Ishikawa (cell line): ENCODE data around the gene VAX1.

ENCODE experiments used
- CEBPB ChIP-seq: IDR thresholded peaks from 2 replicates; pipeline ENCODE4 v1.6.1; 2012
- CREB1 ChIP-seq: IDR thresholded peaks from 2 replicates; pipeline ENCODE4 v1.6.1; 2012; ENCODE audit warnings: low read depth
- EGR1 ChIP-seq: IDR thresholded peaks from 2 replicates; pipeline ENCODE4 v1.6.1; 2012
- EP300 ChIP-seq: IDR thresholded peaks from 2 replicates; pipeline ENCODE4 v1.6.1; 2012; ENCODE audit warnings: borderline replicate concordance
- FOXM1 ChIP-seq: IDR thresholded peaks from 2 replicates; pipeline ENCODE4 v1.6.1; 2012; ENCODE audit warnings: low read depth, borderline replicate concordance
- NFIC ChIP-seq: IDR thresholded peaks from 2 replicates; pipeline ENCODE4 v1.6.1; 2012
- RAD21 ChIP-seq: IDR thresholded peaks from 2 replicates; pipeline ENCODE4 v1.6.1; 2012; ENCODE audit warnings: low read depth
- TAF1 ChIP-seq: IDR thresholded peaks from 2 replicates; pipeline ENCODE4 v1.6.1; 2012; ENCODE audit warnings: low read depth, mild to moderate bottlenecking
- TCF12 ChIP-seq: IDR thresholded peaks from 2 replicates; pipeline ENCODE4 v1.6.1; 2012; ENCODE audit warnings: low read depth
- TEAD4 ChIP-seq: IDR thresholded peaks from 2 replicates; pipeline ENCODE4 v1.6.1; 2012
- USF1 ChIP-seq: IDR thresholded peaks from 2 replicates; pipeline ENCODE4 v1.6.1; 2012
- YY1 ChIP-seq: IDR thresholded peaks from 2 replicates; pipeline ENCODE4 v1.6.1; 2012; ENCODE audit warnings: low read depth
- ZBTB7A ChIP-seq: IDR thresholded peaks from 2 replicates; pipeline ENCODE4 v1.6.1; 2012; ENCODE audit warnings: low read depth
- TF ChIP-seq, protein P1 (sequence below): IDR thresholded peaks from 2 replicates; pipeline ENCODE4 v1.6.1; 2012
- TF ChIP-seq, protein P2 (sequence below): IDR thresholded peaks from 2 replicates; pipeline ENCODE4 v1.6.1; 2012; ENCODE audit warnings: low read depth, mild to moderate bottlenecking

VAX1 gene

GRCh38 chr10:117132751-117133231, 5.3 kb downstream of the VAX1 start:
- TF ChIP-seq ZBTB7A, result no peak
- no peak for TF ChIP-seq USF1
- TF ChIP-seq RAD21, result no peak
- TF ChIP-seq TEAD4, result no peak

- no peak for TF ChIP-seq TAF1
- TF ChIP-seq, protein P1, sequence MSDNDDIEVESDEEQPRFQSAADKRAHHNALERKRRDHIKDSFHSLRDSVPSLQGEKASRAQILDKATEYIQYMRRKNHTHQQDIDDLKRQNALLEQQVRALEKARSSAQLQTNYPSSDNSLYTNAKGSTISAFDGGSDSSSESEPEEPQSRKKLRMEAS, result no peak
- no peak for TF ChIP-seq USF1
- no peak for TF ChIP-seq CREB1
- no peak for TF ChIP-seq TCF12
- TF ChIP-seq ZBTB7A, result no peak
- no peak for TF ChIP-seq YY1
- no peak for TF ChIP-seq TEAD4
- TF ChIP-seq EGR1, result no peak
- TF ChIP-seq RAD21, result no peak
- no peak for TF ChIP-seq EP300
- no peak for TF ChIP-seq NFIC
- TF ChIP-seq CEBPB, result no peak
- TF ChIP-seq, protein P2, sequence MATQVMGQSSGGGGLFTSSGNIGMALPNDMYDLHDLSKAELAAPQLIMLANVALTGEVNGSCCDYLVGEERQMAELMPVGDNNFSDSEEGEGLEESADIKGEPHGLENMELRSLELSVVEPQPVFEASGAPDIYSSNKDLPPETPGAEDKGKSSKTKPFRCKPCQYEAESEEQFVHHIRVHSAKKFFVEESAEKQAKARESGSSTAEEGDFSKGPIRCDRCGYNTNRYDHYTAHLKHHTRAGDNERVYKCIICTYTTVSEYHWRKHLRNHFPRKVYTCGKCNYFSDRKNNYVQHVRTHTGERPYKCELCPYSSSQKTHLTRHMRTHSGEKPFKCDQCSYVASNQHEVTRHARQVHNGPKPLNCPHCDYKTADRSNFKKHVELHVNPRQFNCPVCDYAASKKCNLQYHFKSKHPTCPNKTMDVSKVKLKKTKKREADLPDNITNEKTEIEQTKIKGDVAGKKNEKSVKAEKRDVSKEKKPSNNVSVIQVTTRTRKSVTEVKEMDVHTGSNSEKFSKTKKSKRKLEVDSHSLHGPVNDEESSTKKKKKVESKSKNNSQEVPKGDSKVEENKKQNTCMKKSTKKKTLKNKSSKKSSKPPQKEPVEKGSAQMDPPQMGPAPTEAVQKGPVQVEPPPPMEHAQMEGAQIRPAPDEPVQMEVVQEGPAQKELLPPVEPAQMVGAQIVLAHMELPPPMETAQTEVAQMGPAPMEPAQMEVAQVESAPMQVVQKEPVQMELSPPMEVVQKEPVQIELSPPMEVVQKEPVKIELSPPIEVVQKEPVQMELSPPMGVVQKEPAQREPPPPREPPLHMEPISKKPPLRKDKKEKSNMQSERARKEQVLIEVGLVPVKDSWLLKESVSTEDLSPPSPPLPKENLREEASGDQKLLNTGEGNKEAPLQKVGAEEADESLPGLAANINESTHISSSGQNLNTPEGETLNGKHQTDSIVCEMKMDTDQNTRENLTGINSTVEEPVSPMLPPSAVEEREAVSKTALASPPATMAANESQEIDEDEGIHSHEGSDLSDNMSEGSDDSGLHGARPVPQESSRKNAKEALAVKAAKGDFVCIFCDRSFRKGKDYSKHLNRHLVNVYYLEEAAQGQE, result no peak
- TF ChIP-seq FOXM1, result no peak
These were observed 6.4 kb downstream of the VAX1 start for GRCh38 chr10:117131376-117132327.

DNA sequence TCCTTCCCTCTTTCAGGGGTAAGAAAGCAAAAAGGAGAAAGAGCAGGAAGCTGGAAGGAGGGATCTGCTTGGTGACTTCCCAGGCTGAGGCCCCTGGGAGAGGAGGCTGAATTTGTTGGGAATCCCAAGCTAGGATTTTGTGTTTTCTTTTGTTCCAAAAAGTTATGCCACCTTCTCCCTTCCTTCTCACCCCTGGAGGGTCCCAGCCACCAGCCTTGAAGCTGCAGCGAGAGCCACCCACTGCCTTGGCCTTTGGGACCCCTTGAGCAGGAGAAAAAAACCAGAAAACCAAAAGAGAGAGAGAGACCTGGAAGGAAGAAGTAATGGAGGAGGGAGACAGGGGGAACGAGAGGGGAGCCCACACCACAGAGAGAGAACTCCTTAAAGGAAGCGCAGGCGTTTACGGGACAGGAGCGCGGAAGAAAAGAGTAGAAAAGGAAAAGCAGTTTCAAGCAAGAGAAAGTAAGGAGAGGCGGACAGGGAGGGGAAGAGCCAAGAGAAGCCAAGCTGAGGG, 7.2 kb downstream of the VAX1 start:
- no peak for TF ChIP-seq EGR1
- no peak for TF ChIP-seq TAF1
- TF ChIP-seq, protein P2, result no peak
- no peak for TF ChIP-seq TEAD4
- TF ChIP-seq FOXM1, result no peak
- no peak for TF ChIP-seq EP300
- TF ChIP-seq, protein P1, result no peak
- no peak for TF ChIP-seq YY1
- TF ChIP-seq ZBTB7A, result no peak
- no peak for TF ChIP-seq USF1
- no peak for TF ChIP-seq TCF12
- TF ChIP-seq CREB1, result no peak
- no peak for TF ChIP-seq CEBPB
- no peak for TF ChIP-seq RAD21

GRCh38 chr10:117130346-117130745, 7.7 kb downstream of the VAX1 start:
- TF ChIP-seq EP300, result no peak
- TF ChIP-seq TCF12, result no peak
- no peak for TF ChIP-seq USF1
- TF ChIP-seq, protein P1, result no peak
- TF ChIP-seq NFIC, result no peak
- no peak for TF ChIP-seq TEAD4
- TF ChIP-seq ZBTB7A, result no peak
- TF ChIP-seq, protein P2, result no peak
- TF ChIP-seq YY1, result no peak
- TF ChIP-seq EGR1, result no peak
- no peak for TF ChIP-seq FOXM1
- TF ChIP-seq TAF1, result no peak
- TF ChIP-seq RAD21, result no peak
- TF ChIP-seq CREB1, result no peak
- no peak for TF ChIP-seq CEBPB
